Gastrocnemius medialis (tissue), 4 donors: ENCODE data around the gene PAQR3. TPM values are rescaled to one million over a fixed set of nuclear protein-coding genes. Genes with fewer than 3 reads are reported as not detected.

Experiments
- ATAC-seq, 2 donors: fragments of 150-250 bp; one replicate each; pipeline ENCODE4 v1.9.1; 2016
- DNase-seq, 2 donors: peaks; one replicate each; pipeline ENCODE4 v3.0.0-alpha.2; 2019
- H3K27ac ChIP-seq, 4 donors: fragments of 200-600 bp; sonication (generic); 1 replicate in 1 of 4; 2 replicates in 3 of 4; pipeline ENCODE4 v1.5.1; 2016 to 2018; ENCODE audit warnings: mild to moderate bottlenecking in 2 of 4, moderate library complexity in 1 of 4
- H3K27me3 ChIP-seq, 3 donors: fragments of 200-600 bp; sonication (generic) in 2 of 3; 1 replicate in 1 of 3; 2 replicates in 2 of 3; pipeline versions ENCODE4 v1.5.1 to v1.6.0; 2016 to 2019; ENCODE audit warnings: mild to moderate bottlenecking in 1 of 3, moderate library complexity in 1 of 3
- H3K36me3 ChIP-seq, 2 donors: fragments of 200-600 bp; sonication (generic) in 1 of 2; one replicate each; pipeline ENCODE4 v1.5.1; 2017 to 2018
- H3K4me1 ChIP-seq, 2 donors: fragments of 200-600 bp; sonication (generic) in 1 of 2; one replicate each; pipeline ENCODE4 v1.5.1; 2016 to 2017; ENCODE audit warnings: mild to moderate bottlenecking in 2 of 2
- H3K4me3 ChIP-seq, 4 donors: fragments of 200-600 bp; sonication (generic) in 3 of 4; 1 replicate in 1 of 4; 2 replicates in 3 of 4; pipeline ENCODE4 v1.5.1; 2016 to 2019; ENCODE audit warnings: mild to moderate bottlenecking in 2 of 4
- H3K9me3 ChIP-seq, 3 donors: fragments of 200-600 bp; sonication (generic) in 2 of 3; 1 replicate in 1 of 3; 2 replicates in 2 of 3; pipeline ENCODE4 v1.5.1; 2016 to 2019
- CTCF ChIP-seq, 5 experiments: fragments of 450-650 bp in 3 of 5; fragments of 200-600 bp in 2 of 5; sonication (generic) in 2 of 5; IDR thresholded peaks in 4 of 5; conservative IDR thresholded peaks in 1 of 5; 1 replicate in 4 of 5; 2 replicates in 1 of 5; pipeline ENCODE4 v1.5.1; 2016 to 2019; ENCODE audit warnings: antibody characterized with exemption in 5 of 5, mild to moderate bottlenecking in 3 of 5, moderate library complexity in 3 of 5
- POLR2A ChIP-seq, 2 donors: fragments of 450-650 bp; IDR thresholded peaks; one replicate each; pipeline ENCODE4 v1.6.1; 2017; ENCODE audit warnings: antibody characterized with exemption in 2 of 2, mild to moderate bottlenecking in 2 of 2, moderate library complexity in 2 of 2
- in situ Hi-C, 4 donors: fragments of 200-750 bp; cut with MboI; loops; one replicate each; pipeline versions ENCODE4 v1.15.0 to v1.8.0; 2017; ENCODE audit warnings: low sequenced_read_pairs in 4 of 4
- intact Hi-C: fragments of 100-400 bp; cut with DNase I; formaldehyde crosslinking; loops from one replicate; pipeline ENCODE4 v1.15.1; 2023; ENCODE audit warnings: low total_unique reads
- total RNA-seq, 4 donors: library from RNA; depleted of rRNA; stranded (reverse); fragments of >200 nt; gene quantifications; one replicate each; pipeline versions ENCODE4 v1.1.0 to v1.2.3, GENCODE V29; 2016

The PAQR3 gene
- total RNA-seq, 4 donors from 2014 or later: 4.2 to 12.4 (median 10.6) TPM

- intact Hi-C loops: loop anchor here (5.0 kb wide), 1 partner anchor 628 kb away; no protein-coding TSS in a partner anchor
- TF ChIP-seq POLR2A (IDR thresholded peaks at IDR 0.05) (no peak), CTCF (IDR thresholded peaks at IDR 0.05 in 4 of 5, conservative IDR thresholded peaks at IDR 0.05 in 1 of 5) (no peak)
- H3K36me3 ChIP-seq: no peaks in the 10 kb centered on the region
- H3K27me3 ChIP-seq: no peaks in the 10 kb centered on the region
- in situ Hi-C loops: loop anchor here (10.0 to 25.0 kb wide), 3 partner anchors 625 to 1265 kb away; no protein-coding TSS in a partner anchor
- H3K9me3 ChIP-seq: no peaks in the 10 kb centered on the region
- H3K4me1 ChIP-seq: no peaks in the 10 kb centered on the region
- no peak for ATAC-seq
- no peak for DNase-seq
- H3K4me3 ChIP-seq: no peak overlapping the region
- no peak overlapping the region for H3K27ac ChIP-seq
Measured at GRCh38 chr4:78949735-78950134, 10.5 kb upstream of the PAQR3 start.

- no peaks in the 10 kb centered on the region for H3K4me1 ChIP-seq
- in situ Hi-C loops: loop anchor here in 1 of 4 donors (10.0 kb wide), 1 partner anchor 1269 kb away; no protein-coding TSS in a partner anchor
- no peak overlapping the region for H3K4me3 ChIP-seq
- intact Hi-C loops: no loop called here
- TF ChIP-seq CTCF (IDR thresholded peaks at IDR 0.05 in 4 of 5, conservative IDR thresholded peaks at IDR 0.05 in 1 of 5) (no peak), POLR2A (IDR thresholded peaks at IDR 0.05) (no peak)
- no peaks in the 10 kb centered on the region for H3K36me3 ChIP-seq
- DNase-seq: no peak
- H3K27ac ChIP-seq: no peak overlapping the region
- ATAC-seq: no peak
- H3K9me3 ChIP-seq: no peaks in the 10 kb centered on the region
- no peaks in the 10 kb centered on the region for H3K27me3 ChIP-seq
Measured at GRCh38 chr4:78945651-78946179, 6.5 kb upstream of the PAQR3 start.

GRCh38 chr4:78944381-78944780 lies 5.1 kb upstream of the PAQR3 start:
- in situ Hi-C loops (loop anchor here in 1 of 4 donors (10.0 kb wide), 1 partner anchor 1270 kb away; no protein-coding TSS in a partner anchor), intact Hi-C loops (no loop called here)
- ATAC-seq (no peak), DNase-seq (no peak)
- Histone ChIP-seq H3K4me1 (no peaks in the 10 kb centered on the region), H3K9me3 (no peaks in the 10 kb centered on the region), H3K27ac (no peak overlapping the region), H3K4me3 (no peak overlapping the region), H3K27me3 (no peaks in the 10 kb centered on the region), H3K36me3 (no peaks in the 10 kb centered on the region)
- TF ChIP-seq POLR2A (IDR thresholded peaks at IDR 0.05) (no peak), CTCF (IDR thresholded peaks at IDR 0.05 in 4 of 5, conservative IDR thresholded peaks at IDR 0.05 in 1 of 5) (no peak)

GRCh38 chr4:78940752-78941151 lies 1.5 kb upstream of the PAQR3 start:
- TF ChIP-seq POLR2A (IDR thresholded peaks at IDR 0.05) (no peak), CTCF (IDR thresholded peaks at IDR 0.05 in 4 of 5, conservative IDR thresholded peaks at IDR 0.05 in 1 of 5) (no peak)
- H3K27ac ChIP-seq: no peak overlapping the region
- H3K36me3 ChIP-seq: no peaks in the 10 kb centered on the region
- DNase-seq: no peak
- H3K9me3 ChIP-seq: no peaks in the 10 kb centered on the region
- no peaks in the 10 kb centered on the region for H3K27me3 ChIP-seq
- ATAC-seq: no peak
- intact Hi-C loops: no loop called here
- peaks cover 0 to 10% of the 10 kb centered on the region in 2 donors for H3K4me1 ChIP-seq
- H3K4me3 ChIP-seq: no peak overlapping the region
- in situ Hi-C loops: loop anchor here in 1 of 4 donors (10.0 kb wide), 1 partner anchor 1274 kb away; no protein-coding TSS in a partner anchor
